H9 (cell line): ENCODE results near the gene SMTNL2. TPM values are rescaled to one million over a fixed set of nuclear protein-coding genes. Genes with fewer than 3 reads are reported as not detected.

Experiments
- DNase-seq: peaks from one replicate; pipeline ENCODE4 v3.0.0-alpha.2; 2017
- H2AFZ ChIP-seq: one replicate; pipeline ENCODE4 v1.6.1; 2013; ENCODE audit warnings: mild to moderate bottlenecking, low read length, control low read depth, moderate library complexity
- H2AK5ac ChIP-seq: 2 replicates; pipeline ENCODE4 v1.6.1; 2013; ENCODE audit warnings: low read length, control low read depth, mixed read lengths; ENCODE audit not compliant: insufficient read length
- H2BK120ac ChIP-seq: one replicate; pipeline ENCODE4 v1.6.1; 2013; ENCODE audit warnings: low read depth, mild to moderate bottlenecking, low read length, control low read depth, inconsistent platforms; ENCODE audit not compliant: poor library complexity, severe bottlenecking
- H2BK12ac ChIP-seq: 2 replicates; pipeline ENCODE4 v1.6.1; 2013; ENCODE audit warnings: low read length, control low read depth, mixed read lengths, low read depth; ENCODE audit not compliant: insufficient read length
- H2BK15ac ChIP-seq: 2 replicates; pipeline ENCODE4 v1.6.1; 2013; ENCODE audit warnings: low read depth, low read length, control low read depth
- H2BK20ac ChIP-seq: one replicate; pipeline ENCODE4 v1.6.1; 2013; ENCODE audit warnings: low read depth, mild to moderate bottlenecking, low read length, control low read depth, inconsistent platforms; ENCODE audit not compliant: poor library complexity, severe bottlenecking
- H2BK5ac ChIP-seq: 2 replicates; pipeline ENCODE4 v1.6.1; 2013; ENCODE audit warnings: low read length, control low read depth, mixed read lengths; ENCODE audit not compliant: insufficient read length
- H3K14ac ChIP-seq: 2 replicates; pipeline ENCODE4 v1.6.1; 2013; ENCODE audit warnings: low read length, control low read depth; ENCODE audit not compliant: insufficient read depth
- H3K18ac ChIP-seq: 2 replicates; pipeline ENCODE4 v1.6.1; 2013; ENCODE audit warnings: low read depth, mild to moderate bottlenecking, mixed read lengths, low read length, control low read depth; ENCODE audit not compliant: insufficient read length
- H3K23ac ChIP-seq: 2 replicates; pipeline ENCODE4 v1.6.1; 2013; ENCODE audit warnings: low read length, control low read depth, mixed read lengths, low read depth; ENCODE audit not compliant: insufficient read length
- H3K23me2 ChIP-seq: 2 replicates; pipeline ENCODE4 v1.6.1; 2013; ENCODE audit warnings: low read depth, mild to moderate bottlenecking, mixed read lengths, low read length, control low read depth; ENCODE audit not compliant: insufficient read length, poor library complexity, severe bottlenecking
- H3K27ac ChIP-seq: 2 replicates; pipeline ENCODE4 v1.5.1; 2013; ENCODE audit warnings: low read length, control low read depth, mixed read lengths, low read depth; ENCODE audit not compliant: insufficient read length
- H3K27me3 ChIP-seq: 2 replicates; pipeline ENCODE4 v1.6.1; 2013; ENCODE audit warnings: low read length, control low read depth, inconsistent platforms; ENCODE audit not compliant: insufficient read depth
- H3K4ac ChIP-seq: 2 replicates; pipeline ENCODE4 v1.6.1; 2013; ENCODE audit warnings: low read depth, mild to moderate bottlenecking, control low read depth, inconsistent platforms, low read length, moderate library complexity
- H3K4me1 ChIP-seq: 2 replicates; pipeline ENCODE4 v1.6.1; 2013; ENCODE audit warnings: low read length, control low read depth, inconsistent platforms; ENCODE audit not compliant: insufficient read depth
- H3K4me2 ChIP-seq: 2 replicates; pipeline ENCODE4 v1.6.1; 2013; ENCODE audit warnings: low read length, control low read depth, mixed read lengths; ENCODE audit not compliant: insufficient read length, insufficient read depth
- H3K56ac ChIP-seq: 2 replicates; pipeline ENCODE4 v1.6.1; 2013; ENCODE audit warnings: low read depth, mild to moderate bottlenecking, mixed read lengths, low read length, control low read depth; ENCODE audit not compliant: insufficient read length
- H3K79me1 ChIP-seq: 2 replicates; pipeline ENCODE4 v1.6.1; 2013; ENCODE audit warnings: low read depth, mild to moderate bottlenecking, moderate library complexity, low read length, control low read depth, inconsistent platforms; ENCODE audit not compliant: insufficient read depth, poor library complexity, severe bottlenecking
- H3K79me2 ChIP-seq: 2 replicates; pipeline ENCODE4 v1.6.1; 2013; ENCODE audit warnings: low read length, control low read depth, inconsistent platforms; ENCODE audit not compliant: insufficient read depth
- H3K9ac ChIP-seq: 2 replicates; pipeline ENCODE4 v1.6.1; 2013; ENCODE audit warnings: low read length, control low read depth, mixed read lengths; ENCODE audit not compliant: insufficient read length; ENCODE audit errors: extremely low read depth
- H3K9me3 ChIP-seq: one replicate; pipeline ENCODE4 v1.6.1; 2013; ENCODE audit warnings: low read depth, low read length, inconsistent platforms; ENCODE audit not compliant: control insufficient read depth
- H3T11ph ChIP-seq: one replicate; pipeline ENCODE4 v1.6.1; 2013; ENCODE audit warnings: mild to moderate bottlenecking, low read length, control low read depth, inconsistent platforms
- H4K20me1 ChIP-seq: one replicate; pipeline ENCODE4 v1.6.1; 2013; ENCODE audit not compliant: control insufficient read depth, insufficient read length, insufficient read depth
- H4K5ac ChIP-seq: 2 replicates; pipeline ENCODE4 v1.6.1; 2013; ENCODE audit warnings: low read depth, mild to moderate bottlenecking, mixed read lengths, low read length, control low read depth; ENCODE audit not compliant: insufficient read length
- H4K8ac ChIP-seq: replicated peaks from 2 replicates; pipeline ENCODE4 v1.6.1; 2013; ENCODE audit warnings: low read length, control low read depth, mixed read lengths, low read depth; ENCODE audit not compliant: insufficient read length
- H4K91ac ChIP-seq: 2 replicates; pipeline ENCODE4 v1.6.1; 2013; ENCODE audit warnings: low read depth, mild to moderate bottlenecking, moderate library complexity, mixed read lengths, low read length, control low read depth; ENCODE audit not compliant: insufficient read length
- H3K27ac Mint-ChIP-seq, 3 experiments: 2 replicates in 2 of 3; 3 replicates in 1 of 3; pipeline ENCODE4 v1.8.0; 2020 to 2021; ENCODE audit warnings: mixed read lengths in 3 of 3, mild to moderate bottlenecking in 1 of 3, moderate library complexity in 1 of 3
- H3K27me3 Mint-ChIP-seq: 2 replicates; pipeline ENCODE4 v1.8.0; 2021; ENCODE audit warnings: low read depth, mild to moderate bottlenecking, moderate library complexity, mixed read lengths
- H3K36me3 Mint-ChIP-seq, 3 experiments: 2 replicates in 2 of 3; 3 replicates in 1 of 3; pipeline ENCODE4 v1.8.0; 2020 to 2021; ENCODE audit warnings: low read depth in 3 of 3, mixed read lengths in 3 of 3; ENCODE audit not compliant: insufficient read depth in 1 of 3
- H3K4me1 Mint-ChIP-seq, 2 experiments: 2 replicates each; pipeline ENCODE4 v1.8.0; 2020; ENCODE audit warnings: mixed read lengths in 2 of 2
- H3K4me3 Mint-ChIP-seq, 2 experiments: 2 replicates in 1 of 2; 3 replicates in 1 of 2; pipeline ENCODE4 v1.8.0; 2020 to 2021; ENCODE audit warnings: mild to moderate bottlenecking in 2 of 2, mixed read lengths in 2 of 2, moderate library complexity in 1 of 2
- H3K9me3 Mint-ChIP-seq, 2 experiments: 2 replicates in 1 of 2; 3 replicates in 1 of 2; pipeline ENCODE4 v1.8.0; 2020; ENCODE audit warnings: mild to moderate bottlenecking in 2 of 2, mixed read lengths in 2 of 2, moderate library complexity in 1 of 2
- WGBS: extraction: QIAGEN DNeasy Blood & Tissue Kit; methylation state at CpG from one replicate; pipeline ENCODE4 v1.1.7; 2013; ENCODE audit warnings: missing lambda C conversion rate, low lambda C conversion rate, mixed read lengths; ENCODE audit not compliant: insufficient read length; ENCODE audit errors: extremely low coverage; 5-methylcytosine and 5-hydroxymethylcytosine counted together
- total RNA-seq: library from RNA; stranded (reverse); gene quantifications from 2 replicates; pipeline ENCODE4 v1.2.1, GENCODE V29; 2021
- TF ChIP-seq, protein P1 (sequence below): fragments of 200-600 bp; sonication (generic); conservative IDR thresholded peaks from 3 replicates; pipeline ENCODE4 v1.8.0; 2021; ENCODE audit warnings: antibody characterized with exemption, mild to moderate bottlenecking

SMTNL2 gene
- total RNA-seq, 1 experiment from 2014 or later: 0.77 TPM

DNA sequence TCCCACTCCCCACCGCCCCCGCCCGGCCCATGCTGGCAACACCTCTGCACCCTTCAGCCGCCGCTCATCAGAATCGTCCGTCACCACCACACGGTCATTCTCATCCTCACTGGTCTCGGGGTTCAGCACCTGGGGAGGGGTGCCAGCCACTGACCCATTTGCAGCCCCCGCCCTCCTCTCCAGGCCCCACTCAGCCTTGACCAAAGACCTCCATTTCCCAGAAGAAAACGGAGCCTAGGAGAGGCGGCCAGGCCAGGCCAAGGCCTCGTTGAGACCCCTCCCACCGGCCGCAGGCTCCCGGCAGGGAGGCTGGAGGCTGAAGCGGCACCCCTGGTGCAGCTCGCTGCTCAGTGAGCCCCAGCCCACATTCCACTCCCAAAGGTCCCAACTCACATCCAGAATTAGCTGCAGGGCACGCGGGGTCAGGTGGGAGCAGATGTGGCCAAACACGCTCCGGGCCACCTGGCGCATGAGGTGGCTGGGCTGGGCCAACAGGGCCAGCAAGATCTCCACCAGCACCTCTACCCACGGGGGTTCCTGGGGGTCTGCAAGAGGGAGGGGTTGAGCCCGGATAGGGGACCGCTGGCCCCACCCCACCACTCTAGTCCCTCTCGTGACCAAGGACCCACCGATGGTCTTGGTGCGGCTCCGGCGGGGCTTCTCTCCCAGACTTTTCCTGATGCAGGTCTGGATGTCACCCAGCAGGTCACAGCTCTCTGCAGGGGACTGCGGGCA is 38.9 kb upstream of the SMTNL2 start:
- Histone ChIP-seq H3K4me1 (no peaks in the 10 kb centered on the region), H3T11ph (no peak overlapping the region), H3K18ac (no peak overlapping the region), H2BK15ac (no peak overlapping the region), H2BK12ac (no peak overlapping the region), H3K27ac (no peak overlapping the region), H3K56ac (no peak overlapping the region), H2BK120ac (no peak overlapping the region), H2BK5ac (no peak overlapping the region), H3K9ac (no peak overlapping the region), H4K5ac (no peak overlapping the region), H2BK20ac (no peak overlapping the region), H3K4ac (no peak overlapping the region), H3K27me3 (no peaks in the 10 kb centered on the region), H3K23ac (no peak overlapping the region), H4K8ac (no peak overlapping the region), H2AFZ (no peak overlapping the region), H3K79me1 (no peaks in the 10 kb centered on the region), H3K4me2 (no peak overlapping the region), H2AK5ac (no peak overlapping the region), H3K14ac (no peak overlapping the region), H3K9me3 (no peaks in the 10 kb centered on the region), H3K79me2 (no peaks in the 10 kb centered on the region), H4K91ac (no peak overlapping the region), H3K23me2 (no peaks in the 10 kb centered on the region), H4K20me1 (peaks cover 3% of the 10 kb centered on the region)
- no peak overlapping the region for H3K27ac Mint-ChIP-seq
- no peaks in the 10 kb centered on the region for H3K9me3 Mint-ChIP-seq
- TF ChIP-seq, protein P1, sequence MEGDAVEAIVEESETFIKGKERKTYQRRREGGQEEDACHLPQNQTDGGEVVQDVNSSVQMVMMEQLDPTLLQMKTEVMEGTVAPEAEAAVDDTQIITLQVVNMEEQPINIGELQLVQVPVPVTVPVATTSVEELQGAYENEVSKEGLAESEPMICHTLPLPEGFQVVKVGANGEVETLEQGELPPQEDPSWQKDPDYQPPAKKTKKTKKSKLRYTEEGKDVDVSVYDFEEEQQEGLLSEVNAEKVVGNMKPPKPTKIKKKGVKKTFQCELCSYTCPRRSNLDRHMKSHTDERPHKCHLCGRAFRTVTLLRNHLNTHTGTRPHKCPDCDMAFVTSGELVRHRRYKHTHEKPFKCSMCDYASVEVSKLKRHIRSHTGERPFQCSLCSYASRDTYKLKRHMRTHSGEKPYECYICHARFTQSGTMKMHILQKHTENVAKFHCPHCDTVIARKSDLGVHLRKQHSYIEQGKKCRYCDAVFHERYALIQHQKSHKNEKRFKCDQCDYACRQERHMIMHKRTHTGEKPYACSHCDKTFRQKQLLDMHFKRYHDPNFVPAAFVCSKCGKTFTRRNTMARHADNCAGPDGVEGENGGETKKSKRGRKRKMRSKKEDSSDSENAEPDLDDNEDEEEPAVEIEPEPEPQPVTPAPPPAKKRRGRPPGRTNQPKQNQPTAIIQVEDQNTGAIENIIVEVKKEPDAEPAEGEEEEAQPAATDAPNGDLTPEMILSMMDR: no peak
- no peaks in the 10 kb centered on the region for H3K27me3 Mint-ChIP-seq
- H3K36me3 Mint-ChIP-seq: peaks cover 34 to 82% (median 70%) of the 10 kb centered on the region in 3 experiments
- no peak overlapping the region; a peak in 1 of 5 replicates for H3K4me3 Mint-ChIP-seq
- peaks cover 0 to 2% of the 10 kb centered on the region in 2 experiments; a peak in 1 of 4 replicates for H3K4me1 Mint-ChIP-seq
- DNase-seq: no peak
- no CpG with 5 or more reads among the region's 32 CpGs for WGBS
